Spleen (tissue), 7 donors: ENCODE measurements around the gene RNF212B.
"Not testable (repeated sequence)": the region's sequence is repeated elsewhere in the genome, so short reads cannot be mapped to it uniquely, and the experiment has no call there.

ENCODE experiments used
- CTCF ChIP-seq, 11 experiments: fragments of 200-600 bp in 7 of 11; fragments of 450-650 bp in 4 of 11; sonication (generic) in 4 of 11; IDR thresholded peaks in 8 of 11; conservative IDR thresholded peaks in 3 of 11; 1 replicate in 7 of 11; 2 replicates in 4 of 11; pipeline versions ENCODE4 v1.4.0 to v1.8.0; 2016 to 2021; ENCODE audit warnings: antibody characterized with exemption in 11 of 11, inconsistent platforms in 4 of 11, mild to moderate bottlenecking in 1 of 11
- POLR2A ChIP-seq, 3 donors: fragments of 450-650 bp; IDR thresholded peaks; one replicate each; pipeline ENCODE4 v1.5.1; 2017; ENCODE audit warnings: antibody characterized with exemption in 3 of 3, mild to moderate bottlenecking in 1 of 3
- donor health status: DM: no; HTN: no; CAD: no; lungs with moderate emphysema.
- donor health status: DM: no; HTN: no; CAD: no.
- donor health status: DM: no; HTN: no; CAD: no.

- TF ChIP-seq POLR2A (IDR thresholded peaks at IDR 0.05); CTCF (IDR thresholded peaks at IDR 0.05 in 8 of 11, conservative IDR thresholded peaks at IDR 0.05 in 3 of 11): not testable (repeated sequence)
These were observed 38.6 kb upstream of the RNF212B start for GRCh38 chr14:23199141-23199540.
